Gastrocnemius medialis (tissue), 4 donors: ENCODE measurements around the gene HTT. TPM values are rescaled to one million over a fixed set of nuclear protein-coding genes. Genes with fewer than 3 reads are reported as not detected.

ENCODE experiments used
- ATAC-seq, 2 donors: fragments of 150-250 bp; one replicate each; pipeline ENCODE4 v1.9.1; 2016
- DNase-seq, 2 donors: peaks; one replicate each; pipeline ENCODE4 v3.0.0-alpha.2; 2019
- H3K27ac ChIP-seq, 4 donors: fragments of 200-600 bp; sonication (generic); 1 replicate in 1 of 4; 2 replicates in 3 of 4; pipeline ENCODE4 v1.5.1; 2016 to 2018; ENCODE audit warnings: mild to moderate bottlenecking in 2 of 4, moderate library complexity in 1 of 4
- H3K27me3 ChIP-seq, 3 donors: fragments of 200-600 bp; sonication (generic) in 2 of 3; 1 replicate in 1 of 3; 2 replicates in 2 of 3; pipeline versions ENCODE4 v1.5.1 to v1.6.0; 2016 to 2019; ENCODE audit warnings: mild to moderate bottlenecking in 1 of 3, moderate library complexity in 1 of 3
- H3K36me3 ChIP-seq, 2 donors: fragments of 200-600 bp; sonication (generic) in 1 of 2; one replicate each; pipeline ENCODE4 v1.5.1; 2017 to 2018
- H3K4me1 ChIP-seq, 2 donors: fragments of 200-600 bp; sonication (generic) in 1 of 2; one replicate each; pipeline ENCODE4 v1.5.1; 2016 to 2017; ENCODE audit warnings: mild to moderate bottlenecking in 2 of 2
- H3K4me3 ChIP-seq, 4 donors: fragments of 200-600 bp; sonication (generic) in 3 of 4; 1 replicate in 1 of 4; 2 replicates in 3 of 4; pipeline ENCODE4 v1.5.1; 2016 to 2019; ENCODE audit warnings: mild to moderate bottlenecking in 2 of 4
- H3K9me3 ChIP-seq, 3 donors: fragments of 200-600 bp; sonication (generic) in 2 of 3; 1 replicate in 1 of 3; 2 replicates in 2 of 3; pipeline ENCODE4 v1.5.1; 2016 to 2019
- CTCF ChIP-seq, 5 experiments: fragments of 450-650 bp in 3 of 5; fragments of 200-600 bp in 2 of 5; sonication (generic) in 2 of 5; IDR thresholded peaks in 4 of 5; conservative IDR thresholded peaks in 1 of 5; 1 replicate in 4 of 5; 2 replicates in 1 of 5; pipeline ENCODE4 v1.5.1; 2016 to 2019; ENCODE audit warnings: antibody characterized with exemption in 5 of 5, mild to moderate bottlenecking in 3 of 5, moderate library complexity in 3 of 5
- POLR2A ChIP-seq, 2 donors: fragments of 450-650 bp; IDR thresholded peaks; one replicate each; pipeline ENCODE4 v1.6.1; 2017; ENCODE audit warnings: antibody characterized with exemption in 2 of 2, mild to moderate bottlenecking in 2 of 2, moderate library complexity in 2 of 2
- in situ Hi-C, 4 donors: fragments of 200-750 bp; cut with MboI; loops; one replicate each; pipeline versions ENCODE4 v1.15.0 to v1.8.0; 2017; ENCODE audit warnings: low sequenced_read_pairs in 4 of 4
- intact Hi-C: fragments of 100-400 bp; cut with DNase I; formaldehyde crosslinking; loops from one replicate; pipeline ENCODE4 v1.15.1; 2023; ENCODE audit warnings: low total_unique reads
- total RNA-seq, 4 donors: library from RNA; depleted of rRNA; stranded (reverse); fragments of >200 nt; gene quantifications; one replicate each; pipeline versions ENCODE4 v1.1.0 to v1.2.3, GENCODE V29; 2016

The HTT gene
- total RNA-seq, 4 donors from 2014 or later: 23.5 to 73.0 (median 51.1) TPM

DNA sequence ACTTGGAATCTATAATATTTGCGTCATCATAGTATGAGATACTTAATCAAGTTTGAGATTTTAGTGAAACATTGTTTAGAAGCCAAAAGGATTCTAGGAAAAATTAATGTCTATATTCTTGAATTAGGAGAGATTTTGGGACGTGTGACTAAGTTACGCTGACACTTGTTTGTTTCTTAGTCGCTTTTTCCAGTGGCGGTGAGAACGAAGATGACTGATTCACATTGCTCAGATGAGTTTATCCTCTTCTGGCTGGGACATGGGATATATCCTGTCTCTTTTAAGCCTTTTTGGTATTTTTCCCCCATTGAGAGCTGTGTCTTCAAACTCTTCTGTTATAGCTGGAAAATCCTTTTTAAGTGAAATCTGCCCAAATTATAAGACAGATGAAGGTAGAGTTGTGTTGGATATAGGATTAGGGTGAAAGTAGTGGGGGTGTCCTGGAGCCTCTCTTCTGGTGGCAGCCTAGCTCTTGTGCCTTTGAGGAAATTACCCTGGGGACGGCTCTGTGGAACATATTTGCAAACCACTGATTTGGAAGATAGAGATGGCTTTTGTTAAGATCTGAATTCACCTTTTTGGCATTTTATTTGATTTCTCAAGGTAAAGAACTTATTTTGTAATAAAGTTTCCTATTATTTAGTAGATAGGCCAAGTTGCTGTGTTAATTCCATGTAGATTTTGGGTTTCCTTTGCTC, 49.7 kb downstream of the HTT start:
- intact Hi-C loops: no loop called here

DNA sequence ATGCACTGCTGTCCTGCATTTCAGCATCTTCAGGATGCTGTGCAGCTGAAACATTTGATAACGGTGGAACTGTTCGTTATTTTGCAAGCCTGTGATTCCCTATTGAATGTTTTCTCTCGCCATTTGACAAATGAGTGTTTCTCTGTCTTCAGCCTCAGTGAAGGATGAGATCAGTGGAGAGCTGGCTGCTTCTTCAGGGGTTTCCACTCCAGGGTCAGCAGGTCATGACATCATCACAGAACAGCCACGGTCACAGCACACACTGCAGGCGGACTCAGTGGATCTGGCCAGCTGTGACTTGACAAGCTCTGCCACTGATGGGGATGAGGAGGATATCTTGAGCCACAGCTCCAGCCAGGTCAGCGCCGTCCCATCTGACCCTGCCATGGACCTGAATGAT, 52.6 kb downstream of the HTT start:
- Histone ChIP-seq H3K27ac (no peak overlapping the region), H3K27me3 (no peaks in the 10 kb centered on the region), H3K4me3 (no peak overlapping the region), H3K36me3 (peaks cover 0 to 58% of the 10 kb centered on the region in 2 donors), H3K4me1 (peaks cover 20% of the 10 kb centered on the region in 2 donors), H3K9me3 (no peaks in the 10 kb centered on the region)
- intact Hi-C loops (no loop called here), in situ Hi-C loops (no loop called here)
- no peak for ATAC-seq
- TF ChIP-seq POLR2A (IDR thresholded peaks at IDR 0.05) (no peak), CTCF (IDR thresholded peaks at IDR 0.05 in 4 of 5, conservative IDR thresholded peaks at IDR 0.05 in 1 of 5) (no peak)
- no peak for DNase-seq

More for the DNA sequence above, 49.7 kb downstream of the HTT start:
- in situ Hi-C loops: no loop called here
- Histone ChIP-seq H3K27ac (peak overlapping the region; percentile 73 to 80 (median 76)), H3K4me1 (peaks cover 23 to 25% of the 10 kb centered on the region in 2 donors), H3K36me3 (peaks cover 0 to 40% of the 10 kb centered on the region in 2 donors), H3K9me3 (no peaks in the 10 kb centered on the region), H3K4me3 (no peak overlapping the region), H3K27me3 (no peaks in the 10 kb centered on the region)
- TF ChIP-seq CTCF (IDR thresholded peaks at IDR 0.05 in 4 of 5, conservative IDR thresholded peaks at IDR 0.05 in 1 of 5) (no peak), POLR2A (IDR thresholded peaks at IDR 0.05) (no peak)
- ATAC-seq: no peak
- no peak for DNase-seq

DNA sequence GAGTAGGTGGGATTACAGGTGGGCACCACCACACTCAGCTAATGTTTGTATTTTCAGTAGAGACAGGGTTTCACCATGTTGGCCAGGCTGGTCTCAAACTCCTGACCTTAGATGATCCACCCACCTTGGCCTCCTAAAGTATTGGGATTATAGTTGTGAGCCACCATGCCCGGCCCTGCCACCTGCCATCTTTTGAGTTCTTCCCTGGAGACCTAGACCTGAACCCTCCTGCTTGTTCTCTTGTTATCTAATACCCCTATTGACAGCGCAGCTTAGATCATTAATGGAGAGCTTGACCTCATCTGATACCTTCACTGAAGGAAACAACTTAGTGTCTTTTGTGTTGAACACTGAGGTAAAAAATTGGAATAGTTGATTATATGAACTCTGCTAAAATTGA, 53.6 kb downstream of the HTT start:
- DNase-seq (no peak), ATAC-seq (no peak)
- in situ Hi-C loops (no loop called here), intact Hi-C loops (no loop called here)
- no peak overlapping the region for H3K4me3 ChIP-seq
- H3K27ac ChIP-seq: no peak overlapping the region
- H3K27me3 ChIP-seq: no peaks in the 10 kb centered on the region
- peaks cover 0 to 68% of the 10 kb centered on the region in 2 donors for H3K36me3 ChIP-seq
- no peak for TF ChIP-seq POLR2A (IDR thresholded peaks at IDR 0.05)
- TF ChIP-seq CTCF (IDR thresholded peaks at IDR 0.05 in 4 of 5, conservative IDR thresholded peaks at IDR 0.05 in 1 of 5): no peak
- H3K9me3 ChIP-seq: no peaks in the 10 kb centered on the region
- H3K4me1 ChIP-seq: peaks cover 10% of the 10 kb centered on the region in 2 donors

DNA sequence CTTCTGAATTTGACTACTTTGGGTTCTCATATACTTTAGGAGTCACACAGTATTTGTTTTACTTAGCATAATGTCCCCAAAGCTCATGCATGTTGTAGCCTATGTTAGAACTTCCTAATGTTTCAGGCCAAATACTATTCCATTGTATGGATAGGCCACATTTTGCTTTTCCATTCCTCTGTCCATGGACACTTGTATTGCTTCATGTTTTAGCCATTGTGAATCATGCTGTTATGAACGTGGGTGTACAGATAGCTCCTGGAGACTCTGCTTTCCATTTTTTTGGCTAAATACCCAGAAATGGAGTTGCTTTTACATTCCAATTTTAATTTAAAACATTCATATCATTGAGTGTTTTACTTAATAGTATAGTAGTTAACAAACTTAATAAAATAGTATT, 54.5 kb downstream of the HTT start:
- peaks cover 0 to 76% of the 10 kb centered on the region in 2 donors for H3K36me3 ChIP-seq
- intact Hi-C loops: no loop called here

More for the DNA sequence above, 54.5 kb downstream of the HTT start:
- DNase-seq (no peak), ATAC-seq (no peak)
- no peaks in the 10 kb centered on the region for H3K9me3 ChIP-seq
- H3K27ac ChIP-seq: no peak overlapping the region
- no peak overlapping the region for H3K4me3 ChIP-seq
- H3K27me3 ChIP-seq: no peaks in the 10 kb centered on the region
- in situ Hi-C loops: no loop called here
- H3K4me1 ChIP-seq: peaks cover 1% of the 10 kb centered on the region in 2 donors
- TF ChIP-seq CTCF (IDR thresholded peaks at IDR 0.05 in 4 of 5, conservative IDR thresholded peaks at IDR 0.05 in 1 of 5) (no peak), POLR2A (IDR thresholded peaks at IDR 0.05) (no peak)
